ENCODE results near the gene EFCAB8. TPM values are rescaled to one million over a fixed set of nuclear protein-coding genes. Genes with fewer than 3 reads are reported as not detected.
A peak's percentile ranks its signal among the peaks of the same experiment; 100 is the strongest.

The EFCAB8 gene
- total and polyA plus RNA-seq, 2 experiments from 2014 or later, result 0.53 TPM; not detected in 1

DNA sequence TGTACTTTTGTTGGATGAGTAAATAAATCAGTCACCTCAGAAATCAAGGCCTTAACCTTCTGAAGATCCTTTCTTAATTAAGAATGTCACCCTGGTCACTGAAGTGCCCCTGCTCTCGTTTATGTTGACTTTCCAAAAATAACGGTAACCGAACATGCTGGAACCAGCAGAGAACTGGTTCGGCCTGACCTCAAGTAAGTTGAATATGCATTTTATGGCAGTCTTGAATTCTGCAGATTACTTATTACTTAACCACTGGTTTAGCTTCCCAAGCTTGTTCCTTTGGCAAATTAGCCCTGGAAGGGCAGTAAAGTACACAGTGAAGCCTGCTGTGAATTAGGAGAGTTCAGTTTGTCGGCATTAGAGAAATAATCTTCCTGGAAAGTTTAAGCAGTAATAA is 26.7 kb upstream of the EFCAB8 start:
- Histone ChIP-seq H3K9me2 (replicated peaks; ENCODE audit: insufficient read depth) (no peaks in the 10 kb centered on the region), H3K9me3 (ENCODE audit: low read depth) (no peaks in the 10 kb centered on the region), H2AFZ (no peak overlapping the region), H3K4me3 (no peak overlapping the region), H4K20me1 (ENCODE audit: insufficient read depth, poor library complexity, severe bottlenecking) (peaks cover 49% of the 10 kb centered on the region), H3K4me2 (no peak overlapping the region), H3K27ac (peak overlapping the region; percentile 10), H3K27me3 (no peaks in the 10 kb centered on the region), H3K36me3 (replicated peaks; ENCODE audit: insufficient read depth, low read depth) (peaks cover 6% of the 10 kb centered on the region), H3K79me2 (peaks cover 95% of the 10 kb centered on the region), H3K4me1 (ENCODE audit: insufficient read depth) (peaks cover 10% of the 10 kb centered on the region)
- WGBS (ENCODE audit: low lambda C conversion rate, missing lambda C conversion rate), result 54% methylated on average over 5 of the region's 5 CpGs
- DNase-seq (ENCODE audit: low spot score), result no peak
- no peak for TF ChIP-seq EZH2 (IDR thresholded peaks at IDR 0.05; ENCODE audit: borderline replicate concordance)
- TF ChIP-seq EZH2phosphoT487 (IDR thresholded peaks at IDR 0.05; ENCODE audit: low read depth, severe bottlenecking, unreplicated experiment), result no peak
- TF ChIP-seq, protein P1, sequence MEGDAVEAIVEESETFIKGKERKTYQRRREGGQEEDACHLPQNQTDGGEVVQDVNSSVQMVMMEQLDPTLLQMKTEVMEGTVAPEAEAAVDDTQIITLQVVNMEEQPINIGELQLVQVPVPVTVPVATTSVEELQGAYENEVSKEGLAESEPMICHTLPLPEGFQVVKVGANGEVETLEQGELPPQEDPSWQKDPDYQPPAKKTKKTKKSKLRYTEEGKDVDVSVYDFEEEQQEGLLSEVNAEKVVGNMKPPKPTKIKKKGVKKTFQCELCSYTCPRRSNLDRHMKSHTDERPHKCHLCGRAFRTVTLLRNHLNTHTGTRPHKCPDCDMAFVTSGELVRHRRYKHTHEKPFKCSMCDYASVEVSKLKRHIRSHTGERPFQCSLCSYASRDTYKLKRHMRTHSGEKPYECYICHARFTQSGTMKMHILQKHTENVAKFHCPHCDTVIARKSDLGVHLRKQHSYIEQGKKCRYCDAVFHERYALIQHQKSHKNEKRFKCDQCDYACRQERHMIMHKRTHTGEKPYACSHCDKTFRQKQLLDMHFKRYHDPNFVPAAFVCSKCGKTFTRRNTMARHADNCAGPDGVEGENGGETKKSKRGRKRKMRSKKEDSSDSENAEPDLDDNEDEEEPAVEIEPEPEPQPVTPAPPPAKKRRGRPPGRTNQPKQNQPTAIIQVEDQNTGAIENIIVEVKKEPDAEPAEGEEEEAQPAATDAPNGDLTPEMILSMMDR (IDR thresholded peaks at IDR 0.05; ENCODE audit: poor library complexity), result no peak

DNA sequence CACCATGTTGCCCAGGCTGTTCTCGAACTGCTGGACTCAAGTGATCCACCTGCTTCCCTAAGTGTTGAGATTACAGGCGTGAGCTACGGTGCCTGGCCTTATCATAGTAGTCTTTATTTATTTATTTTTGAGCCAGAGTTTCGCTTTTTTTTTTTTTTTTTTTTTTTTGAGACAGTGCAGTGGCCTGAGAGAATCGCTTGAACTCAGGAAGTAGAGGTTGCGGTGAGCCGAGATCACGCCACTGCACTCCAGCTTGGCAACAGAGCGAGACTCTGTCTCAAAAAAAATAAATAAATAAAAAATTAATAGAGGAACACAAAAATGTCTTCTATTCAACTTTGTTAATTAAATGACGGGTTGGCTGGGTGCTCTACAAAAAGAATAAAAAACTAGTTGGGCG is 26.1 kb upstream of the EFCAB8 start:
- H3K79me2 ChIP-seq, result peaks cover 94% of the 10 kb centered on the region
- 88% methylated on average over 11 of the region's 11 CpGs for WGBS (ENCODE audit: low lambda C conversion rate, missing lambda C conversion rate)
- H3K27me3 ChIP-seq, result no peaks in the 10 kb centered on the region
- H3K4me3 ChIP-seq, result no peak overlapping the region
- H4K20me1 ChIP-seq (ENCODE audit: insufficient read depth, poor library complexity, severe bottlenecking), result peaks cover 43% of the 10 kb centered on the region
- no peak overlapping the region for H2AFZ ChIP-seq
- peaks cover 10% of the 10 kb centered on the region for H3K4me1 ChIP-seq (ENCODE audit: insufficient read depth)
- H3K4me2 ChIP-seq, result no peak overlapping the region
- no peak for DNase-seq (ENCODE audit: low spot score)
- H3K36me3 ChIP-seq (replicated peaks; ENCODE audit: insufficient read depth, low read depth), result no peaks in the 10 kb centered on the region
- H3K9me2 ChIP-seq (replicated peaks; ENCODE audit: insufficient read depth), result no peaks in the 10 kb centered on the region
- TF ChIP-seq EZH2phosphoT487 (IDR thresholded peaks at IDR 0.05; ENCODE audit: low read depth, severe bottlenecking, unreplicated experiment), result no peak
- TF ChIP-seq EZH2 (IDR thresholded peaks at IDR 0.05; ENCODE audit: borderline replicate concordance), result no peak
- TF ChIP-seq, protein P1 (IDR thresholded peaks at IDR 0.05; ENCODE audit: poor library complexity), result no peak
- peak overlapping the region; percentile 10 for H3K27ac ChIP-seq
- H3K9me3 ChIP-seq (ENCODE audit: low read depth), result no peaks in the 10 kb centered on the region

DNA sequence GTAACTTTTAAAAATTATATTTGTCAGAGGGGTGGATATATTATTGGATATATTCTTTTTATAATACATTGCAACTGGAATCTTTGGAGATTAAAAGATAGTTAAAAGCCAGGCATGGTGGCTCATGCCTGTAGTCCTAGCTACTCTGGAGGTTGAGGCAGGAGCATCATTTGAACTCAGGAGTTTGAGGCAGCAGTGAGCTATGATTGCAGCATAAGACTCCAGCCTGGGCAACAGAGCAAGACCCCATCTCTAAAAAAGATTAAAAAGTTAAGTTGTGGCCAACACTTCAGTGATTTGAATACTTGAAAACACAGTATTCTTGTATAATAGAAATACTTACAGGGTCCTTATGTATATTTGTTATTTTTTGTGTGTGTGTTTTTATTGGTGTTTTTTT is 23.8 kb upstream of the EFCAB8 start:
- no peak for DNase-seq (ENCODE audit: low spot score)
- H3K36me3 ChIP-seq (replicated peaks; ENCODE audit: insufficient read depth, low read depth), result no peaks in the 10 kb centered on the region
- no peak overlapping the region for H3K27ac ChIP-seq
- H3K79me2 ChIP-seq, result peaks cover 86% of the 10 kb centered on the region
- H3K4me1 ChIP-seq (ENCODE audit: insufficient read depth), result peaks cover 5% of the 10 kb centered on the region
- no peak overlapping the region for H3K4me3 ChIP-seq
- H4K20me1 ChIP-seq (ENCODE audit: insufficient read depth, poor library complexity, severe bottlenecking), result peaks cover 33% of the 10 kb centered on the region
- H3K9me2 ChIP-seq (replicated peaks; ENCODE audit: insufficient read depth), result no peaks in the 10 kb centered on the region
- TF ChIP-seq, protein P1 (IDR thresholded peaks at IDR 0.05; ENCODE audit: poor library complexity), result no peak
- TF ChIP-seq EZH2phosphoT487 (IDR thresholded peaks at IDR 0.05; ENCODE audit: low read depth, severe bottlenecking, unreplicated experiment) (no peak), EZH2 (IDR thresholded peaks at IDR 0.05; ENCODE audit: borderline replicate concordance) (no peak)
- H3K4me2 ChIP-seq, result no peak overlapping the region
- no peak overlapping the region for H2AFZ ChIP-seq
- no peaks in the 10 kb centered on the region for H3K27me3 ChIP-seq
- H3K9me3 ChIP-seq (ENCODE audit: low read depth), result no peaks in the 10 kb centered on the region

DNA sequence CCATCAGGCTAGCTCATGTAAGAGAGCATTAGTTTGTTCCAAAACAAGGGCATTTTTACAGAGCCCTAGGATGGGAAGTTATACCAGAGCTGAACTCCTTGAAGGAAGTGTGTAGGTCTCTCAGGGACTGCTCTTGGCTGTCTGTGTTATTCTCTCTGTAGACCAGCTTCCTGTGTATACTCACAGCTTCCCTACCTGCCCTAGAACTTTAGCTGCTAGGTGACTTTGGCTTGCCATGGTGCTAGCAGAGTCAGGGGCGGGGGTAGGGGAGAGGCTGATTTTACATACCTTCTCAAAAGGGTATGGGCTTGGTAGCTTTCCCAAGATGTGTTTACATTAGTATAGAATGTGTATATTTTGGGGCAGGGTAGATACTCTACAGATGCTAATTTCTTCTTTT is 21.6 kb upstream of the EFCAB8 start:
- WGBS (ENCODE audit: low lambda C conversion rate, missing lambda C conversion rate), result 97% methylated on average over 1 of the region's 1 CpG
- H3K9me2 ChIP-seq (replicated peaks; ENCODE audit: insufficient read depth), result no peaks in the 10 kb centered on the region
- H3K36me3 ChIP-seq (replicated peaks; ENCODE audit: insufficient read depth, low read depth), result no peaks in the 10 kb centered on the region

More for the DNA sequence above, 21.6 kb upstream of the EFCAB8 start:
- Histone ChIP-seq H3K79me2 (peaks cover 87% of the 10 kb centered on the region), H3K9me3 (ENCODE audit: low read depth) (no peaks in the 10 kb centered on the region), H2AFZ (no peak overlapping the region), H3K27me3 (no peaks in the 10 kb centered on the region), H3K4me3 (no peak overlapping the region), H3K27ac (no peak overlapping the region), H3K4me2 (no peak overlapping the region), H4K20me1 (ENCODE audit: insufficient read depth, poor library complexity, severe bottlenecking) (peaks cover 27% of the 10 kb centered on the region), H3K4me1 (ENCODE audit: insufficient read depth) (peaks cover 4% of the 10 kb centered on the region)
- DNase-seq (ENCODE audit: low spot score), result no peak
- TF ChIP-seq, protein P1 (IDR thresholded peaks at IDR 0.05; ENCODE audit: poor library complexity), result no peak
- TF ChIP-seq EZH2phosphoT487 (IDR thresholded peaks at IDR 0.05; ENCODE audit: low read depth, severe bottlenecking, unreplicated experiment) (no peak), EZH2 (IDR thresholded peaks at IDR 0.05; ENCODE audit: borderline replicate concordance) (no peak)
